Measurements from ENCODE around the gene SPIN1.

Gene SPIN1

GRCh38 chr9:88488166-88488565 lies 99.9 kb downstream of the SPIN1 start (continued):
- TF ChIP-seq, protein P1, sequence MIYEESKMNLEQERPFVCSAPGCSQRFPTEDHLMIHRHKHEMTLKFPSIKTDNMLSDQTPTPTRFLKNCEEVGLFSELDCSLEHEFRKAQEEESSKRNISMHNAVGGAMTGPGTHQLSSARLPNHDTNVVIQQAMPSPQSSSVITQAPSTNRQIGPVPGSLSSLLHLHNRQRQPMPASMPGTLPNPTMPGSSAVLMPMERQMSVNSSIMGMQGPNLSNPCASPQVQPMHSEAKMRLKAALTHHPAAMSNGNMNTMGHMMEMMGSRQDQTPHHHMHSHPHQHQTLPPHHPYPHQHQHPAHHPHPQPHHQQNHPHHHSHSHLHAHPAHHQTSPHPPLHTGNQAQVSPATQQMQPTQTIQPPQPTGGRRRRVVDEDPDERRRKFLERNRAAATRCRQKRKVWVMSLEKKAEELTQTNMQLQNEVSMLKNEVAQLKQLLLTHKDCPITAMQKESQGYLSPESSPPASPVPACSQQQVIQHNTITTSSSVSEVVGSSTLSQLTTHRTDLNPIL (CRISPR knock-in tag; IDR thresholded peaks at IDR 0.05; ENCODE audit: low read depth), result no peak
- TF ChIP-seq ISL1 (CRISPR knock-in tag; IDR thresholded peaks at IDR 0.05), result no peak

- ATAC-seq, result no peak
- TF ChIP-seq PPARA (CRISPR knock-in tag; IDR thresholded peaks at IDR 0.05; ENCODE audit: borderline replicate concordance), result no peak
- TF ChIP-seq OSR1 (CRISPR knock-in tag; IDR thresholded peaks at IDR 0.05), result no peak
- TF ChIP-seq BACH2 (CRISPR knock-in tag; IDR thresholded peaks at IDR 0.05; ENCODE audit: borderline replicate concordance), result no peak
- no peak for TF ChIP-seq RARB (CRISPR knock-in tag; IDR thresholded peaks at IDR 0.05)
- no peak for TF ChIP-seq ZNF8 (CRISPR knock-in tag; IDR thresholded peaks at IDR 0.05)
- TF ChIP-seq TOX (CRISPR knock-in tag; IDR thresholded peaks at IDR 0.05; ENCODE audit: borderline replicate concordance), result no peak
- TF ChIP-seq, protein P2, sequence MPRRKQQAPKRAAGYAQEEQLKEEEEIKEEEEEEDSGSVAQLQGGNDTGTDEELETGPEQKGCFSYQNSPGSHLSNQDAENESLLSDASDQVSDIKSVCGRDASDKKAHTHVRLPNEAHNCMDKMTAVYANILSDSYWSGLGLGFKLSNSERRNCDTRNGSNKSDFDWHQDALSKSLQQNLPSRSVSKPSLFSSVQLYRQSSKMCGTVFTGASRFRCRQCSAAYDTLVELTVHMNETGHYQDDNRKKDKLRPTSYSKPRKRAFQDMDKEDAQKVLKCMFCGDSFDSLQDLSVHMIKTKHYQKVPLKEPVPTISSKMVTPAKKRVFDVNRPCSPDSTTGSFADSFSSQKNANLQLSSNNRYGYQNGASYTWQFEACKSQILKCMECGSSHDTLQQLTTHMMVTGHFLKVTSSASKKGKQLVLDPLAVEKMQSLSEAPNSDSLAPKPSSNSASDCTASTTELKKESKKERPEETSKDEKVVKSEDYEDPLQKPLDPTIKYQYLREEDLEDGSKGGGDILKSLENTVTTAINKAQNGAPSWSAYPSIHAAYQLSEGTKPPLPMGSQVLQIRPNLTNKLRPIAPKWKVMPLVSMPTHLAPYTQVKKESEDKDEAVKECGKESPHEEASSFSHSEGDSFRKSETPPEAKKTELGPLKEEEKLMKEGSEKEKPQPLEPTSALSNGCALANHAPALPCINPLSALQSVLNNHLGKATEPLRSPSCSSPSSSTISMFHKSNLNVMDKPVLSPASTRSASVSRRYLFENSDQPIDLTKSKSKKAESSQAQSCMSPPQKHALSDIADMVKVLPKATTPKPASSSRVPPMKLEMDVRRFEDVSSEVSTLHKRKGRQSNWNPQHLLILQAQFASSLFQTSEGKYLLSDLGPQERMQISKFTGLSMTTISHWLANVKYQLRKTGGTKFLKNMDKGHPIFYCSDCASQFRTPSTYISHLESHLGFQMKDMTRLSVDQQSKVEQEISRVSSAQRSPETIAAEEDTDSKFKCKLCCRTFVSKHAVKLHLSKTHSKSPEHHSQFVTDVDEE (CRISPR knock-in tag; IDR thresholded peaks at IDR 0.05), result no peak
- no peak for TF ChIP-seq ARNTL (CRISPR knock-in tag; IDR thresholded peaks at IDR 0.05; ENCODE audit: borderline replicate concordance, low read depth)
- TF ChIP-seq ISL1 (CRISPR knock-in tag; IDR thresholded peaks at IDR 0.05), result no peak
- TF ChIP-seq SNAI2 (CRISPR knock-in tag; IDR thresholded peaks at IDR 0.05), result no peak
- TF ChIP-seq ZNF565 (CRISPR knock-in tag; conservative IDR thresholded peaks at IDR 0.05; ENCODE audit: low read depth), result no peak
- no peak for TF ChIP-seq ZC3H10 (CRISPR knock-in tag; IDR thresholded peaks at IDR 0.05)
- no peak for TF ChIP-seq ESRRG (CRISPR knock-in tag; IDR thresholded peaks at IDR 0.05)
- TF ChIP-seq POU6F1 (CRISPR knock-in tag; IDR thresholded peaks at IDR 0.05; ENCODE audit: borderline replicate concordance, low read depth), result no peak
- TF ChIP-seq TCF4 (CRISPR knock-in tag; IDR thresholded peaks at IDR 0.05; ENCODE audit: borderline replicate concordance), result no peak
- no peak for TF ChIP-seq ZFP3 (CRISPR knock-in tag; IDR thresholded peaks at IDR 0.05)
- TF ChIP-seq, protein P1 (CRISPR knock-in tag; IDR thresholded peaks at IDR 0.05; ENCODE audit: low read depth), result no peak
Measured at GRCh38 chr9:88494983-88495721, 106.9 kb downstream of the SPIN1 start.

- ATAC-seq, result no peak
- TF ChIP-seq, protein P2 (CRISPR knock-in tag; IDR thresholded peaks at IDR 0.05), result no peak
- no peak for TF ChIP-seq ESRRG (CRISPR knock-in tag; IDR thresholded peaks at IDR 0.05)
- no peak for TF ChIP-seq GLIS3 (CRISPR knock-in tag; IDR thresholded peaks at IDR 0.05)
- no peak for TF ChIP-seq ZNF70 (CRISPR knock-in tag; IDR thresholded peaks at IDR 0.05)
- no peak for TF ChIP-seq TOX (CRISPR knock-in tag; IDR thresholded peaks at IDR 0.05; ENCODE audit: borderline replicate concordance)
- TF ChIP-seq TCF4 (CRISPR knock-in tag; IDR thresholded peaks at IDR 0.05; ENCODE audit: borderline replicate concordance), result no peak
- TF ChIP-seq ZFP30 (CRISPR knock-in tag; IDR thresholded peaks at IDR 0.05), result no peak
- TF ChIP-seq PATZ1 (CRISPR knock-in tag; IDR thresholded peaks at IDR 0.05; ENCODE audit: borderline replicate concordance), result no peak
Measured at GRCh38 chr9:88497224-88497623, 109.0 kb downstream of the SPIN1 start.
